ENCODE results near the gene CSRP2.

The CSRP2 gene

GRCh38 chr12:76859611-76860010, 19.2 kb downstream of the CSRP2 start:
- DNase-seq: no peak
- peaks cover 7% of the 10 kb centered on the region for H3K9me3 Mint-ChIP-seq
- H3K27ac Mint-ChIP-seq: no peak overlapping the region
- peaks cover 17% of the 10 kb centered on the region for H3K36me3 Mint-ChIP-seq (ENCODE audit: low read depth)
- peak; percentile 49 for ATAC-seq
- no peaks in the 10 kb centered on the region for H3K4me1 Mint-ChIP-seq
- H3K27me3 Mint-ChIP-seq: peaks cover 2% of the 10 kb centered on the region
- no peak overlapping the region for H3K4me3 Mint-ChIP-seq

GRCh38 chr12:76856018-76856644, 22.7 kb downstream of the CSRP2 start:
- no peak overlapping the region for H3K4me3 Mint-ChIP-seq
- peaks cover 32% of the 10 kb centered on the region for H3K36me3 Mint-ChIP-seq (ENCODE audit: low read depth)
- ATAC-seq (no peak), DNase-seq (no peak)
- H3K27ac Mint-ChIP-seq: no peak overlapping the region
- no peaks in the 10 kb centered on the region for H3K27me3 Mint-ChIP-seq
- no peaks in the 10 kb centered on the region for H3K4me1 Mint-ChIP-seq
- peaks cover 7% of the 10 kb centered on the region for H3K9me3 Mint-ChIP-seq

- no peak for ATAC-seq
- H3K36me3 Mint-ChIP-seq (ENCODE audit: low read depth): peaks cover 38% of the 10 kb centered on the region
- no peaks in the 10 kb centered on the region for H3K4me1 Mint-ChIP-seq
- no peak for DNase-seq
- H3K27me3 Mint-ChIP-seq: no peaks in the 10 kb centered on the region
- H3K4me3 Mint-ChIP-seq: no peak overlapping the region
- peaks cover 7% of the 10 kb centered on the region for H3K9me3 Mint-ChIP-seq
- no peak overlapping the region for H3K27ac Mint-ChIP-seq
Observed at GRCh38 chr12:76855271-76855670, 23.5 kb downstream of the CSRP2 start.

- Mint-ChIP-seq H3K4me1 (no peaks in the 10 kb centered on the region), H3K4me3 (no peak overlapping the region), H3K27ac (no peak overlapping the region), H3K27me3 (no peaks in the 10 kb centered on the region), H3K9me3 (peaks cover 5% of the 10 kb centered on the region), H3K36me3 (ENCODE audit: low read depth) (peaks cover 47% of the 10 kb centered on the region)
- DNase-seq (no peak), ATAC-seq (no peak)
Observed at GRCh38 chr12:76852106-76852505, 26.7 kb downstream of the CSRP2 start.

GRCh38 chr12:76848132-76848531, 30.7 kb downstream of the CSRP2 start:
- H3K4me1 Mint-ChIP-seq: no peaks in the 10 kb centered on the region
- no peak for DNase-seq
- no peak overlapping the region for H3K27ac Mint-ChIP-seq
- no peaks in the 10 kb centered on the region for H3K27me3 Mint-ChIP-seq
- no peaks in the 10 kb centered on the region for H3K9me3 Mint-ChIP-seq
- peaks cover 36% of the 10 kb centered on the region for H3K36me3 Mint-ChIP-seq (ENCODE audit: low read depth)
- H3K4me3 Mint-ChIP-seq: no peak overlapping the region
- no peak for ATAC-seq

- no peaks in the 10 kb centered on the region for H3K4me1 Mint-ChIP-seq
- DNase-seq (no peak), ATAC-seq (no peak)
- no peaks in the 10 kb centered on the region for H3K9me3 Mint-ChIP-seq
- peaks cover 35% of the 10 kb centered on the region for H3K36me3 Mint-ChIP-seq (ENCODE audit: low read depth)
- no peak overlapping the region for H3K4me3 Mint-ChIP-seq
- H3K27ac Mint-ChIP-seq: no peak overlapping the region
- H3K27me3 Mint-ChIP-seq: no peaks in the 10 kb centered on the region
Observed at GRCh38 chr12:76847260-76847659, 31.6 kb downstream of the CSRP2 start.

- peaks cover 13% of the 10 kb centered on the region for H3K36me3 Mint-ChIP-seq (ENCODE audit: low read depth)
- H3K9me3 Mint-ChIP-seq: no peaks in the 10 kb centered on the region
- no peaks in the 10 kb centered on the region for H3K4me1 Mint-ChIP-seq
- DNase-seq: no peak
- no peak overlapping the region for H3K27ac Mint-ChIP-seq
- H3K27me3 Mint-ChIP-seq: no peaks in the 10 kb centered on the region
- ATAC-seq: no peak
- no peak overlapping the region for H3K4me3 Mint-ChIP-seq
Observed at GRCh38 chr12:76836633-76837032, 42.2 kb downstream of the CSRP2 start.

- no peak overlapping the region for H3K4me3 Mint-ChIP-seq
- H3K27ac Mint-ChIP-seq: no peak overlapping the region
- ATAC-seq (no peak), DNase-seq (no peak)
- H3K36me3 Mint-ChIP-seq (ENCODE audit: low read depth): peaks cover 44% of the 10 kb centered on the region
- no peaks in the 10 kb centered on the region for H3K4me1 Mint-ChIP-seq
- no peaks in the 10 kb centered on the region for H3K27me3 Mint-ChIP-seq
- H3K9me3 Mint-ChIP-seq: peaks cover 4% of the 10 kb centered on the region
Observed at GRCh38 chr12:76830436-76830835, 48.4 kb downstream of the CSRP2 start.

- Mint-ChIP-seq H3K36me3 (ENCODE audit: low read depth) (peaks cover 2% of the 10 kb centered on the region), H3K27me3 (no peaks in the 10 kb centered on the region), H3K4me1 (no peaks in the 10 kb centered on the region), H3K9me3 (no peaks in the 10 kb centered on the region), H3K27ac (no peak overlapping the region), H3K4me3 (no peak overlapping the region)
- no peak for DNase-seq
- ATAC-seq: no peak
Observed at GRCh38 chr12:76820888-76821482, 57.8 kb downstream of the CSRP2 start.

- Mint-ChIP-seq H3K36me3 (ENCODE audit: low read depth) (peaks cover 10% of the 10 kb centered on the region), H3K9me3 (no peaks in the 10 kb centered on the region), H3K4me1 (no peaks in the 10 kb centered on the region), H3K27ac (no peak overlapping the region), H3K4me3 (no peak overlapping the region), H3K27me3 (no peaks in the 10 kb centered on the region)
- no peak for ATAC-seq
- DNase-seq: no peak
Observed at GRCh38 chr12:76813972-76814371, 64.8 kb downstream of the CSRP2 start.

- ATAC-seq (no peak), DNase-seq (no peak)
- Mint-ChIP-seq H3K4me3 (no peak overlapping the region), H3K27ac (no peak overlapping the region), H3K9me3 (no peaks in the 10 kb centered on the region), H3K4me1 (no peaks in the 10 kb centered on the region), H3K27me3 (no peaks in the 10 kb centered on the region), H3K36me3 (ENCODE audit: low read depth) (peaks cover 10% of the 10 kb centered on the region)
Observed at GRCh38 chr12:76813265-76813664, 65.6 kb downstream of the CSRP2 start.

GRCh38 chr12:76811976-76812375, 66.8 kb downstream of the CSRP2 start:
- no peaks in the 10 kb centered on the region for H3K4me1 Mint-ChIP-seq
- H3K27me3 Mint-ChIP-seq: no peaks in the 10 kb centered on the region
- H3K27ac Mint-ChIP-seq: no peak overlapping the region
- peaks cover 10% of the 10 kb centered on the region for H3K36me3 Mint-ChIP-seq (ENCODE audit: low read depth)
- no peak for DNase-seq
- H3K9me3 Mint-ChIP-seq: no peaks in the 10 kb centered on the region
- no peak overlapping the region for H3K4me3 Mint-ChIP-seq
- ATAC-seq: no peak

GRCh38 chr12:76810671-76811419, 68.0 kb downstream of the CSRP2 start:
- ATAC-seq (no peak), DNase-seq (no peak)
- H3K9me3 Mint-ChIP-seq: no peaks in the 10 kb centered on the region
- H3K4me3 Mint-ChIP-seq: no peak overlapping the region
- peaks cover 10% of the 10 kb centered on the region for H3K36me3 Mint-ChIP-seq (ENCODE audit: low read depth)
- H3K4me1 Mint-ChIP-seq: no peaks in the 10 kb centered on the region
- no peaks in the 10 kb centered on the region for H3K27me3 Mint-ChIP-seq
- no peak overlapping the region for H3K27ac Mint-ChIP-seq

All from activated naive CD8-positive, alpha-beta T cell treated with anti-CD3 and anti-CD28 coated beads, Interleukin-2, amount 50 U/mL, for 24 hours (primary cell).